ENCODE data around the gene PMM2.

PMM2 gene

GRCh38 chr16:8851761-8852403 is 54.2 kb downstream of the PMM2 start:
- no peak for DNase-seq (ENCODE audit: low read depth in 2 of 2)

GRCh38 chr16:8852534-8852933 is 54.9 kb downstream of the PMM2 start:
- DNase-seq (ENCODE audit: low read depth in 2 of 2): no peak

GRCh38 chr16:8853150-8853549 is 55.5 kb downstream of the PMM2 start:
- DNase-seq (ENCODE audit: low read depth in 2 of 2): no peak

- no peak for DNase-seq (ENCODE audit: low read depth in 2 of 2)
These were observed 56.0 kb downstream of the PMM2 start for GRCh38 chr16:8853611-8854010.

GRCh38 chr16:8854298-8854948 is 56.8 kb downstream of the PMM2 start:
- no peak for DNase-seq (ENCODE audit: low read depth in 2 of 2)

- DNase-seq (ENCODE audit: low read depth in 2 of 2): no peak
These were observed 57.6 kb downstream of the PMM2 start for GRCh38 chr16:8855051-8855786.

GRCh38 chr16:8855972-8856371 is 58.3 kb downstream of the PMM2 start:
- DNase-seq (ENCODE audit: low read depth in 2 of 2): no peak

GRCh38 chr16:8858994-8859912 is 61.6 kb downstream of the PMM2 start:
- no peak for DNase-seq (ENCODE audit: low read depth in 2 of 2)

GRCh38 chr16:8859913-8860881 is 62.6 kb downstream of the PMM2 start:
- no peak for DNase-seq (ENCODE audit: low read depth in 2 of 2)

GRCh38 chr16:8861563-8862308 is 64.1 kb downstream of the PMM2 start:
- no peak for DNase-seq (ENCODE audit: low read depth in 2 of 2)

GRCh38 chr16:8862309-8863130 is 64.9 kb downstream of the PMM2 start:
- DNase-seq (ENCODE audit: low read depth in 2 of 2): no peak

- no peak for DNase-seq (ENCODE audit: low read depth in 2 of 2)
These were observed 66.2 kb downstream of the PMM2 start for GRCh38 chr16:8863594-8864424.

- no peak for DNase-seq (ENCODE audit: low read depth in 2 of 2)
These were observed 67.0 kb downstream of the PMM2 start for GRCh38 chr16:8864480-8865110.

- no peak for DNase-seq (ENCODE audit: low read depth in 2 of 2)
These were observed 67.7 kb downstream of the PMM2 start for GRCh38 chr16:8865145-8865882.

GRCh38 chr16:8866118-8866883 is 68.7 kb downstream of the PMM2 start:
- no peak for DNase-seq (ENCODE audit: low read depth in 2 of 2)

GRCh38 chr16:8866884-8867215 is 69.2 kb downstream of the PMM2 start:
- DNase-seq (ENCODE audit: low read depth in 2 of 2): no peak
